Kidney (tissue), 14 donors: Measurements from ENCODE around the gene TICRR. TPM values are rescaled to one million over a fixed set of nuclear protein-coding genes. Genes with fewer than 3 reads are reported as not detected.

Source experiments
- DNase-seq, 5 donors: peaks; one replicate each; pipeline ENCODE4 v3.0.0-alpha.2; 2013 to 2020
- FAIRE-seq: peaks from 2 replicates; lab custom pipeline; 2012; peaks lifted over from hg19 to GRCh38; lab: Jason Lieb, UNC
- H3K27ac ChIP-seq, 2 donors: one replicate each; pipeline ENCODE4 v1.7.0; 2013; ENCODE audit warnings: low read depth in 2 of 2, low read length in 2 of 2, inconsistent platforms in 1 of 2
- H3K27me3 ChIP-seq: one replicate; pipeline ENCODE4 v1.7.1; 2013; ENCODE audit warnings: low read length, inconsistent platforms; ENCODE audit not compliant: control insufficient read depth, insufficient read depth
- H3K36me3 ChIP-seq, 3 donors: one replicate each; pipeline versions ENCODE4 v1.7.0 to v1.7.1; 2013; ENCODE audit warnings: low read length in 3 of 3, control low read depth in 1 of 3, inconsistent platforms in 1 of 3; ENCODE audit not compliant: insufficient read depth in 3 of 3, control insufficient read depth in 2 of 3
- H3K4me1 ChIP-seq, 3 donors: one replicate each; pipeline versions ENCODE4 v1.7.0 to v1.7.1; 2013; ENCODE audit warnings: low read length in 3 of 3, inconsistent platforms in 1 of 3, low read depth in 1 of 3; ENCODE audit not compliant: control insufficient read depth in 2 of 3, insufficient read depth in 2 of 3
- H3K4me3 ChIP-seq, 3 donors: one replicate each; pipeline versions ENCODE4 v1.7.0 to v1.8.1; 2013; ENCODE audit warnings: low read length in 3 of 3, control low read depth in 1 of 3, inconsistent platforms in 1 of 3
- H3K9ac ChIP-seq, 3 donors: one replicate each; pipeline versions ENCODE4 v1.7.0 to v1.7.1; 2013; ENCODE audit warnings: low read length in 3 of 3, control low read depth in 1 of 3, inconsistent platforms in 1 of 3
- H3K9me3 ChIP-seq, 3 donors: one replicate each; pipeline versions ENCODE4 v1.7.0 to v1.7.1; 2013; ENCODE audit warnings: low read length in 3 of 3, control low read depth in 1 of 3, inconsistent platforms in 1 of 3; ENCODE audit not compliant: control insufficient read depth in 2 of 3, insufficient read depth in 1 of 3
- CTCF ChIP-seq: IDR thresholded peaks from 3 replicates; pipeline ENCODE4 v1.5.1; 2012; ENCODE audit warnings: mild to moderate bottlenecking, moderate library complexity, borderline replicate concordance; ENCODE audit not compliant: insufficient read depth; ENCODE audit errors: extremely low read depth
- intact Hi-C: fragments of 100-400 bp; cut with DNase I; formaldehyde crosslinking; loops from one replicate; pipeline ENCODE4 v1.11.1; 2022
- polyA plus RNA-seq: library from polyadenylated mRNA; stranded (reverse); fragments of 350-450 nt; fragmentation: Illumina TruSeq; extraction: RNeasy Lipid Tissue Mini Kit (QIAGEN cat#74804); gene quantifications from one replicate; pipeline ENCODE4 v1.2.3, GENCODE V29; 2014; ENCODE audit warnings: low read depth, low replicate concordance; ENCODE audit not compliant: insufficient read depth
- total RNA-seq: library from RNA; stranded (reverse); fragmentation: NEBNext Ultra II Directional; extraction: Animal tissue kit (Norgen Biotek cat#: 25700); gene quantifications from one replicate; pipeline ENCODE4 v1.2.1, GENCODE V29; 2021
- donor health status: control.
- donor health status: control.
- donor health status: control.
- donor health status: control.
- donor health status: control.
- donor health status: DM: yes; HTN: yes; CAD: no.
- donor health status: Normal renal cell carcinoma (clear cell type).

Gene TICRR
- total and polyA plus RNA-seq, 2 donors from 2014 or later: 0.25 TPM; not detected in 1

GRCh38 chr15:89531796-89532537 lies 43.3 kb upstream of the TICRR start:
- no peak for FAIRE-seq
- H3K9me3 ChIP-seq: no peaks in the 10 kb centered on the region
- no peak overlapping the region for H3K9ac ChIP-seq

DNA sequence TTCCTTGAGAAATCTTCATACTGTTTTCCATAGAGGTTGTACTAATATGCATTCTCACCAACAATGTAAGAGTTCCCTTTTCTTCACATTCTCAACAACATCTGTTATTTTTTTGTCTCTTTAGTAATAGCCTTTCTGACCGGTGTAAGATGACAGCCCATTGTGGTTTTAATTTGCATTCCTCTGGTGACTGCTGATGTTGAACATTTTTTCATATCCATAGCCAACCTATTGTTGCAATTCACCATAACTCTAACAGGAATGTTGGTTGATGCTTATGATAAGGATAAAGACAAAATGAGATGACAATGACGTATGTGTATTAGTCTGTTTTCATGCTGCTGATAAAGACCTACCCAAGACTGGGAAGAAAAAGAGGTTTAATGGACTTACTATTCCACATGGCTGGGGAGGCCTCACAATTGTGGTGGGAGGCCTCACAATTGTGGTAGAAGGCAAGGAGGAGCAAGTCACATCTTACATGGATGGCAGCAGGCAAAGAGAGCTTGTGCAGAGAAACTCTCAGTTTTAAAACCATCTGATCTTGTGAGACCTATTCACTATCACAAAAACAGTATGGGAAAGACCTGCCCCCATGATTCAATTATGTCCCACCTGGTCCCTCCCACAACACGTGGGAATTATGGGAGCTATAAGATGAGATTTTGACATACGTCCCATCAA lies 41.3 kb upstream of the TICRR start:
- intact Hi-C loops: no loop called here
- H3K9ac ChIP-seq: no peak overlapping the region
- H3K27me3 ChIP-seq: no peaks in the 10 kb centered on the region
- no peak overlapping the region for H3K4me3 ChIP-seq
- H3K4me1 ChIP-seq: no peaks in the 10 kb centered on the region
- peaks cover 0 to 3% (median 0%) of the 10 kb centered on the region in 3 donors for H3K9me3 ChIP-seq
- FAIRE-seq: no peak
- TF ChIP-seq CTCF: no peak
- H3K36me3 ChIP-seq: no peaks in the 10 kb centered on the region
- no peak overlapping the region for H3K27ac ChIP-seq
- no peak for DNase-seq

More at GRCh38 chr15:89531796-89532537, 43.3 kb upstream of the TICRR start:
- Histone ChIP-seq H3K4me1 (peaks cover 0 to 3% (median 0%) of the 10 kb centered on the region in 3 donors), H3K36me3 (no peaks in the 10 kb centered on the region), H3K27me3 (no peaks in the 10 kb centered on the region), H3K4me3 (no peak overlapping the region), H3K27ac (peak overlapping the region in 1 of 2 donors; percentile 3)
- DNase-seq: no peak
- intact Hi-C loops: no loop called here
- TF ChIP-seq CTCF: no peak

- FAIRE-seq: no peak
- intact Hi-C loops: no loop called here
- H3K27me3 ChIP-seq: no peaks in the 10 kb centered on the region
Observed at GRCh38 chr15:89539027-89539426, 36.2 kb upstream of the TICRR start.

More at GRCh38 chr15:89539027-89539426, 36.2 kb upstream of the TICRR start:
- no peak overlapping the region for H3K27ac ChIP-seq
- DNase-seq: no peak
- TF ChIP-seq CTCF: no peak
- no peak overlapping the region for H3K4me3 ChIP-seq
- H3K36me3 ChIP-seq: no peaks in the 10 kb centered on the region
- H3K9ac ChIP-seq: no peak overlapping the region
- no peaks in the 10 kb centered on the region for H3K4me1 ChIP-seq
- peaks cover 0 to 3% (median 0%) of the 10 kb centered on the region in 3 donors for H3K9me3 ChIP-seq
